H1 (cell line): Measurements from ENCODE around the gene SRSF8. TPM values are rescaled to one million over a fixed set of nuclear protein-coding genes. Genes with fewer than 3 reads are reported as not detected.

Experiments used
- CTCF ChIA-PET: fragments of 300-600 bp; sonication (Branson Sonifier 250); formaldehyde crosslinking; loops from one replicate; lab custom pipeline; 2021; ENCODE audit not compliant: partially characterized antibody; lab: Charles Lee
- POLR2A ChIA-PET: fragments of 300-600 bp; sonication (Branson Sonifier 250); formaldehyde crosslinking; loops from one replicate; lab custom pipeline; 2021; ENCODE audit warnings: inconsistent platforms; ENCODE audit not compliant: partially characterized antibody; lab: Charles Lee
- DNase-seq, 2 experiments: peaks; one replicate each; pipeline versions ENCODE4 v3.0.0 to v3.0.0-alpha.2; 2010 to 2022; ENCODE audit warnings: low spot score in 2 of 2, low read depth in 1 of 2, mixed read lengths in 1 of 2
- FAIRE-seq: peaks from 2 replicates; lab custom pipeline; 2011; peaks lifted over from hg19 to GRCh38; lab: Jason Lieb, UNC
- H2AFZ ChIP-seq: 2 replicates; pipeline ENCODE4 v1.8.1; 2012; ENCODE audit warnings: low read length, inconsistent platforms
- H2AK5ac ChIP-seq: 2 replicates; pipeline ENCODE4 v1.6.1; 2013; ENCODE audit warnings: low read depth, low read length
- H2BK120ac ChIP-seq: replicated peaks from 2 replicates; pipeline ENCODE3; 2013; ENCODE audit warnings: low read depth, low read length, inconsistent platforms
- H2BK12ac ChIP-seq: 2 replicates; pipeline ENCODE4 v1.6.1; 2013; ENCODE audit warnings: low read depth, low read length
- H2BK15ac ChIP-seq: 2 replicates; pipeline ENCODE4 v1.6.1; 2013; ENCODE audit warnings: low read length
- H2BK20ac ChIP-seq: 2 replicates; pipeline ENCODE4 v1.6.1; 2013; ENCODE audit warnings: low read length
- H2BK5ac ChIP-seq: 2 replicates; pipeline ENCODE4 v1.6.1; 2013; ENCODE audit warnings: low read depth, low read length
- H3K14ac ChIP-seq: 2 replicates; pipeline ENCODE4 v1.6.1; 2013; ENCODE audit warnings: inconsistent platforms; ENCODE audit not compliant: insufficient read length
- H3K18ac ChIP-seq: 2 replicates; pipeline ENCODE4 v1.6.1; 2013; ENCODE audit warnings: low read length; ENCODE audit errors: extremely low read depth
- H3K23ac ChIP-seq: 2 replicates; pipeline ENCODE4 v1.6.1; 2013; ENCODE audit warnings: inconsistent platforms; ENCODE audit not compliant: insufficient read length
- H3K23me2 ChIP-seq: 2 replicates; pipeline ENCODE4 v1.6.1; 2013; ENCODE audit warnings: low read depth, low read length
- H3K27ac ChIP-seq: 2 replicates; pipeline ENCODE4 v1.6.1; 2011; ENCODE audit warnings: low read depth, low read length, inconsistent platforms
- H3K27me3 ChIP-seq, 4 experiments: replicated peaks in 1 of 4; 1 replicate in 1 of 4; 2 replicates in 3 of 4; pipeline versions ENCODE4 v1.6.1 to v1.8.1; 2011 to 2013; ENCODE audit warnings: low read length in 3 of 4, mild to moderate bottlenecking in 3 of 4, inconsistent platforms in 2 of 4, mixed read lengths in 2 of 4, moderate library complexity in 1 of 4; ENCODE audit not compliant: control insufficient read depth in 3 of 4, insufficient read depth in 3 of 4; ENCODE audit errors: extremely low read depth in 1 of 4
- H3K36me3 ChIP-seq, 4 experiments: 2 replicates each; pipeline versions ENCODE4 v1.6.1 to v1.8.1; 2011 to 2013; ENCODE audit warnings: mild to moderate bottlenecking in 4 of 4, low read length in 3 of 4, moderate library complexity in 2 of 4, control low read depth in 1 of 4, inconsistent platforms in 1 of 4; ENCODE audit not compliant: insufficient read depth in 4 of 4, control insufficient read depth in 2 of 4
- H3K4ac ChIP-seq: replicated peaks from 2 replicates; pipeline ENCODE3; 2013; ENCODE audit warnings: low read length, low read depth, mixed read lengths, inconsistent platforms; ENCODE audit not compliant: insufficient read length
- H3K4me1 ChIP-seq, 4 experiments: replicated peaks in 1 of 4; 1 replicate in 1 of 4; 2 replicates in 3 of 4; pipeline versions ENCODE4 v1.6.1 to v1.8.1; 2011 to 2013; ENCODE audit warnings: low read length in 3 of 4, inconsistent platforms in 2 of 4, mixed read lengths in 1 of 4; ENCODE audit not compliant: insufficient read depth in 4 of 4, control insufficient read depth in 3 of 4
- H3K4me2 ChIP-seq, 2 experiments: 2 replicates each; pipeline versions ENCODE4 v1.6.1 to v1.8.1; 2011 to 2013; ENCODE audit warnings: low read depth in 2 of 2, low read length in 2 of 2, control low read depth in 1 of 2, inconsistent platforms in 1 of 2, mild to moderate bottlenecking in 1 of 2; ENCODE audit not compliant: insufficient read depth in 1 of 2
- H3K4me3 ChIP-seq, 4 experiments: fragments of 200-600, 300-600 bp in 1 of 4; sonication (generic), shearing (Covaris generic), sonication (Bioruptor Twin) in 1 of 4; 2 replicates each; pipeline versions ENCODE4 v1.5.1 to v1.8.1; 2011 to 2016; ENCODE audit warnings: low read length in 4 of 4, low read depth in 3 of 4, control low read depth in 2 of 4, inconsistent platforms in 2 of 4, mild to moderate bottlenecking in 2 of 4, mixed read lengths in 1 of 4, moderate library complexity in 1 of 4; ENCODE audit not compliant: insufficient read depth in 2 of 4; ENCODE audit errors: extremely low read depth in 1 of 4
- H3K56ac ChIP-seq: replicated peaks from 2 replicates; pipeline ENCODE3; 2013; ENCODE audit warnings: low read depth, mild to moderate bottlenecking, mixed read lengths, low read length, inconsistent platforms; ENCODE audit not compliant: insufficient read length
- H3K79me1 ChIP-seq: 2 replicates; pipeline ENCODE4 v1.6.1; 2013; ENCODE audit warnings: low read depth, low read length, control low read depth
- H3K79me2 ChIP-seq, 2 experiments: 2 replicates each; pipeline versions ENCODE4 v1.6.1 to v1.8.1; 2012 to 2013; ENCODE audit warnings: low read length in 2 of 2, mild to moderate bottlenecking in 2 of 2, inconsistent platforms in 1 of 2; ENCODE audit not compliant: insufficient read depth in 2 of 2, control insufficient read depth in 1 of 2
- H3K9ac ChIP-seq, 4 experiments: replicated peaks in 1 of 4; 1 replicate in 1 of 4; 2 replicates in 3 of 4; pipeline versions ENCODE4 v1.6.1 to v1.8.1; 2011 to 2013; ENCODE audit warnings: low read depth in 3 of 4, low read length in 3 of 4, control low read depth in 2 of 4, mild to moderate bottlenecking in 2 of 4, moderate library complexity in 2 of 4, inconsistent platforms in 1 of 4; ENCODE audit errors: extremely low read depth in 1 of 4
- H3K9me3 ChIP-seq, 2 experiments: 2 replicates each; pipeline versions ENCODE4 v1.6.1 to v1.8.1; 2012 to 2013; ENCODE audit warnings: mild to moderate bottlenecking in 2 of 2, moderate library complexity in 2 of 2, control low read depth in 1 of 2, inconsistent platforms in 1 of 2, low read depth in 1 of 2, low read length in 1 of 2, mixed read lengths in 1 of 2; ENCODE audit not compliant: insufficient read depth in 2 of 2
- H4K20me1 ChIP-seq, 2 experiments: replicated peaks in 1 of 2; 2 replicates each; pipeline versions ENCODE3 to v1.8.1; 2011 to 2013; ENCODE audit warnings: inconsistent platforms in 2 of 2, low read length in 2 of 2, mild to moderate bottlenecking in 1 of 2; ENCODE audit not compliant: insufficient read depth in 2 of 2, control insufficient read depth in 1 of 2
- H4K5ac ChIP-seq: 2 replicates; pipeline ENCODE4 v1.6.1; 2013; ENCODE audit warnings: low read length, low read depth, mixed read lengths, inconsistent platforms; ENCODE audit not compliant: insufficient read length
- H4K8ac ChIP-seq: 2 replicates; pipeline ENCODE4 v1.8.0; 2013; ENCODE audit warnings: mild to moderate bottlenecking, moderate library complexity, low read length, inconsistent platforms; ENCODE audit not compliant: insufficient read depth; ENCODE audit errors: extremely low read depth
- H4K91ac ChIP-seq: replicated peaks from 2 replicates; pipeline ENCODE3; 2013; ENCODE audit warnings: low read length, mixed read lengths, inconsistent platforms; ENCODE audit not compliant: insufficient read length
- ASH2L ChIP-seq: fragments of 200-600, 300-600 bp; sonication (generic); IDR thresholded peaks from one replicate; pipeline ENCODE4 v1.7.1; 2017; ENCODE audit warnings: low read length
- BRCA1 ChIP-seq: IDR thresholded peaks from 2 replicates; pipeline ENCODE4 v1.6.1; 2012; ENCODE audit warnings: low read depth, low read length, improper control_type of control experiment
- CBX5 ChIP-seq: fragments of 300-800, 300-1000 bp; sonication (generic); IDR thresholded peaks from 2 replicates; pipeline ENCODE4 v1.7.1; 2016; ENCODE audit warnings: antibody characterized with exemption, low read length, low read depth
- CREB1 ChIP-seq: IDR thresholded peaks from 2 replicates; pipeline ENCODE4 v1.6.1; 2012; ENCODE audit warnings: inconsistent platforms
- EP300 ChIP-seq, 2 experiments: IDR thresholded peaks; 1 replicate in 1 of 2; 2 replicates in 1 of 2; pipeline ENCODE4 v1.6.1; 2011 to 2012; ENCODE audit warnings: low read depth in 2 of 2, low read length in 2 of 2, mild to moderate bottlenecking in 2 of 2, borderline replicate concordance in 1 of 2, inconsistent platforms in 1 of 2, moderate library complexity in 1 of 2
- EZH2 ChIP-seq: fragments of 200-600 bp; sonication (generic); IDR thresholded peaks from 2 replicates; pipeline ENCODE4 v1.7.1; 2012; ENCODE audit warnings: low read depth, mild to moderate bottlenecking, moderate library complexity, low read length, inconsistent platforms; ENCODE audit not compliant: severe bottlenecking
- JUN ChIP-seq: IDR thresholded peaks from 2 replicates; pipeline ENCODE4 v1.6.1; 2011; ENCODE audit warnings: low read depth, mild to moderate bottlenecking, improper control_type of control experiment, low read length
- MAFK ChIP-seq: IDR thresholded peaks from 2 replicates; pipeline ENCODE4 v1.6.1; 2012; ENCODE audit warnings: low read depth, mild to moderate bottlenecking, improper control_type of control experiment, low read length
- POLR2A ChIP-seq, 2 experiments: IDR thresholded peaks; 1 replicate in 1 of 2; 2 replicates in 1 of 2; pipeline ENCODE4 v1.6.1; 2011; ENCODE audit warnings: low read depth in 2 of 2, low read length in 2 of 2, mild to moderate bottlenecking in 2 of 2; ENCODE audit errors: control extremely low read depth in 1 of 2
- POLR2AphosphoS5 ChIP-seq: IDR thresholded peaks from 2 replicates; pipeline ENCODE4 v1.6.1; 2011; ENCODE audit warnings: low read depth, low read length
- RXRA ChIP-seq: IDR thresholded peaks from 2 replicates; pipeline ENCODE4 v1.6.1; 2011; ENCODE audit warnings: low read depth, mild to moderate bottlenecking, low read length, moderate library complexity; ENCODE audit not compliant: insufficient read depth
- SIRT6 ChIP-seq: IDR thresholded peaks from one replicate; pipeline ENCODE4 v1.7.1; 2012; ENCODE audit warnings: low read length, inconsistent platforms
- TAF1 ChIP-seq: IDR thresholded peaks from 2 replicates; pipeline ENCODE4 v1.6.1; 2011; ENCODE audit warnings: mild to moderate bottlenecking, low read depth, low read length
- WGBS, 2 experiments: shearing (Covaris generic) in 1 of 2; methylation state at CpG; one replicate each; pipeline versions ENCODE4 v1.1.6 to v1.1.7; 2013 to 2015; ENCODE audit warnings: low lambda C conversion rate in 2 of 2, mixed read lengths in 2 of 2, inconsistent platforms in 1 of 2, low coverage in 1 of 2, missing lambda C conversion rate in 1 of 2; ENCODE audit not compliant: insufficient replicate concordance in 2 of 2, insufficient coverage in 1 of 2, insufficient read length in 1 of 2; ENCODE audit errors: extremely low coverage in 1 of 2, missing lambda C conversion rate in 1 of 2; 5-methylcytosine and 5-hydroxymethylcytosine counted together
- polyA plus RNA-seq, 7 experiments: library from polyadenylated mRNA; depleted of rRNA in 3 of 7; stranded (reverse) in 5 of 7; unstranded in 2 of 7; fragments of >200 nt in 5 of 7; fragments of 200-250 nt in 2 of 7; gene quantifications; 1 replicate in 5 of 7; 2 replicates in 1 of 7; 4 replicates in 1 of 7; pipeline versions ENCODE4 v1.2.1 to v1.2.3, GENCODE V29; 2011 to 2013; ENCODE audit warnings: missing spikeins in 2 of 7, mixed read lengths in 2 of 7
- total RNA-seq: library from RNA; stranded (reverse); fragmentation: NEBNext Ultra II Directional; extraction: Animal tissue kit (Norgen Biotek cat#: 25700); gene quantifications from 2 replicates; pipeline ENCODE4 v1.2.1, GENCODE V29; 2021
- TF ChIP-seq, protein P1 (sequence below): IDR thresholded peaks from 2 replicates; pipeline ENCODE4 v1.6.1; 2012; ENCODE audit warnings: inconsistent platforms

SRSF8 gene
- total and polyA plus RNA-seq, 2 of the 8 experiments (the other 6 are each of a cell fraction or from before 2014, with no cell fraction given), result 13.2 to 18.5 TPM

DNA sequence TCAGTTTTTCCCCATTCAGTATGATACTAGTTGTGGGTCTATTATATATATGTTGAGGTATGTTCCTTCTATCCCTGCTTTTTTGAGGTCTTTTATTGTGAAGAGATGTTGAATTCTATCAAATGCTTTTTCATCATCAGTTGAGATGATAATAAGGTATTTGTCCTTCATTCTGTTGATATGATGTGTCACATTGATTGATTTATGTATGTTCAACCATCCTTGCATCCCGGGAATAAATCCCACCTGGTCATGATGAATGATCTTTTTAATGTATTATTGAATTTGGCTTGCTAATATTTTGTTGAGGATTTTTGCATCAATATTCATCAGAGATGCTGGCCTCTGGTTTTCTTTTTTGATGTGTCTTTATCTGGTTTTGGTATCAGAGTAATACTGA, 48.9 kb downstream of the SRSF8 start:
- Histone ChIP-seq H3K79me2 (no peaks in the 10 kb centered on the region), H3K27ac (no peak overlapping the region), H4K20me1 (peaks cover 0 to under 1% of the 10 kb centered on the region in 2 experiments), H3K56ac (no peak overlapping the region), H2AFZ (no peak overlapping the region), H3K4me2 (no peak overlapping the region), H2BK120ac (no peak overlapping the region), H4K5ac (no peak overlapping the region), H3K18ac (no peak overlapping the region), H2BK12ac (no peak overlapping the region), H3K4ac (no peak overlapping the region), H3K4me3 (no peak overlapping the region), H3K9me3 (no peaks in the 10 kb centered on the region), H2AK5ac (no peak overlapping the region), H2BK20ac (no peak overlapping the region), H3K23ac (no peak overlapping the region), H4K91ac (no peak overlapping the region), H3K14ac (no peak overlapping the region), H3K4me1 (no peaks in the 10 kb centered on the region), H3K27me3 (no peaks in the 10 kb centered on the region), H4K8ac (no peak overlapping the region), H3K36me3 (no peaks in the 10 kb centered on the region), H2BK5ac (no peak overlapping the region), H3K23me2 (no peaks in the 10 kb centered on the region), H3K79me1 (no peaks in the 10 kb centered on the region), H2BK15ac (no peak overlapping the region), H3K9ac (no peak overlapping the region)
- CTCF ChIA-PET, result no interaction called here
- WGBS, 2 experiments, result 79% methylated on average over 1 of the region's 1 CpG; no CpG with 5 or more reads in 1 of the 2 experiments
- POLR2A ChIA-PET, result no interaction called here
- FAIRE-seq (no peak), DNase-seq (no peak)
- TF ChIP-seq CBX5 (no peak), POLR2AphosphoS5 (no peak), RXRA (no peak), POLR2A (IDR thresholded peaks at IDR 0.05; ENCODE audit: control extremely low read depth in 1 of 2, low read depth in 2 of 2, low read length in 2 of 2) (no peak), SIRT6 (no peak), EP300 (IDR thresholded peaks at IDR 0.05; ENCODE audit: borderline replicate concordance in 1 of 2, low read depth in 2 of 2, low read length in 2 of 2) (no peak), BRCA1 (no peak), EZH2 (no peak), ASH2L (no peak), CREB1 (no peak), JUN (no peak), MAFK (no peak), TAF1 (no peak)
- TF ChIP-seq, protein P1, sequence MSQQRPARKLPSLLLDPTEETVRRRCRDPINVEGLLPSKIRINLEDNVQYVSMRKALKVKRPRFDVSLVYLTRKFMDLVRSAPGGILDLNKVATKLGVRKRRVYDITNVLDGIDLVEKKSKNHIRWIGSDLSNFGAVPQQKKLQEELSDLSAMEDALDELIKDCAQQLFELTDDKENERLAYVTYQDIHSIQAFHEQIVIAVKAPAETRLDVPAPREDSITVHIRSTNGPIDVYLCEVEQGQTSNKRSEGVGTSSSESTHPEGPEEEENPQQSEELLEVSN, result no peak
